Retinal pigment epithelial cell (primary cell): ENCODE data around the gene PIK3C2B.
A peak's percentile ranks its signal among the peaks of the same experiment; 100 is the strongest.

Experiments used
- DNase-seq: peaks from one replicate; pipeline ENCODE4 v3.0.0-alpha.2; 2010; ENCODE audit warnings: low read depth
- H3K4me3 ChIP-seq: 2 replicates; pipeline ENCODE4 v1.5.1; 2011; ENCODE audit warnings: mild to moderate bottlenecking, low read length, control low read depth, moderate library complexity
- CTCF ChIP-seq: conservative IDR thresholded peaks from 2 replicates; pipeline ENCODE4 v1.5.1; 2011; ENCODE audit warnings: low read depth, low read length, control low read depth, inconsistent platforms

Gene PIK3C2B

GRCh38 chr1:204448991-204449677, 45.5 kb downstream of the PIK3C2B start:
- no peak for TF ChIP-seq CTCF
- no peak for DNase-seq
- no peak overlapping the region for H3K4me3 ChIP-seq

GRCh38 chr1:204448344-204448964, 46.2 kb downstream of the PIK3C2B start:
- DNase-seq, result no peak

GRCh38 chr1:204447736-204448135, 46.9 kb downstream of the PIK3C2B start:
- DNase-seq, result no peak
- no peak for TF ChIP-seq CTCF
- no peak overlapping the region for H3K4me3 ChIP-seq

More at GRCh38 chr1:204448344-204448964, 46.2 kb downstream of the PIK3C2B start:
- no peak for TF ChIP-seq CTCF
- no peak overlapping the region for H3K4me3 ChIP-seq

- DNase-seq, result no peak
- H3K4me3 ChIP-seq, result no peak overlapping the region
- TF ChIP-seq CTCF, result no peak
Measured at GRCh38 chr1:204447190-204447589, 47.4 kb downstream of the PIK3C2B start.

- peak; percentile 88 for TF ChIP-seq CTCF
- no peak overlapping the region for H3K4me3 ChIP-seq
- DNase-seq, result no peak
Measured at GRCh38 chr1:204446413-204447111, 48.0 kb downstream of the PIK3C2B start.

- peak; percentile 73 for TF ChIP-seq CTCF
- no peak overlapping the region for H3K4me3 ChIP-seq
- no peak for DNase-seq
Measured at GRCh38 chr1:204445860-204446412, 48.7 kb downstream of the PIK3C2B start.
